Psoas muscle (tissue), 8 donors: ENCODE results near the gene THADA. TPM values are rescaled to one million over a fixed set of nuclear protein-coding genes. Genes with fewer than 3 reads are reported as not detected.

Source experiments
- ATAC-seq, 4 donors: fragments of 200-7000 bp; cut with Tn5 transposase; one replicate each; pipeline ENCODE4 v1.9.1; 2020; ENCODE audit warnings: moderate library complexity in 3 of 4, mild to moderate bottlenecking in 2 of 4
- DNase-seq, 2 donors: peaks; one replicate each; pipeline ENCODE4 v3.0.0-alpha.2; 2020
- H3K27ac ChIP-seq: fragments of 200-600 bp; one replicate; pipeline ENCODE4 v1.8.0; 2022
- H3K27me3 ChIP-seq, 3 donors: fragments of 200-600 bp in 1 of 3; one replicate each; pipeline versions ENCODE4 v1.6.1 to v1.8.0; 2013 to 2022; ENCODE audit warnings: low read length in 2 of 3, mild to moderate bottlenecking in 2 of 3, moderate library complexity in 1 of 3; ENCODE audit not compliant: insufficient read depth in 3 of 3
- H3K36me3 ChIP-seq, 2 donors: fragments of 200-600 bp in 1 of 2; one replicate each; pipeline versions ENCODE4 v1.6.1 to v1.8.0; 2013 to 2022; ENCODE audit warnings: low read depth in 1 of 2, mild to moderate bottlenecking in 1 of 2, moderate library complexity in 1 of 2; ENCODE audit not compliant: insufficient read depth in 1 of 2
- H3K4me1 ChIP-seq: fragments of 200-600 bp; one replicate; pipeline ENCODE4 v1.8.0; 2022
- H3K4me3 ChIP-seq: fragments of 200-600 bp; one replicate; pipeline ENCODE4 v1.8.0; 2022; ENCODE audit warnings: mild to moderate bottlenecking
- H3K9me3 ChIP-seq: fragments of 200-600 bp; one replicate; pipeline ENCODE4 v1.8.0; 2022
- WGBS, 3 donors: extraction: QIAGEN DNeasy Blood & Tissue Kit; methylation state at CpG; one replicate each; pipeline versions ENCODE4 v1.1.6 to v1.1.7; 2013; 5-methylcytosine and 5-hydroxymethylcytosine counted together
- intact Hi-C, 2 donors: fragments of 100-400 bp; cut with DNase I; formaldehyde crosslinking; loops; one replicate each; pipeline versions ENCODE4 v1.11.0 to v1.14.2; 2022
- polyA plus RNA-seq, 3 donors: library from polyadenylated mRNA; stranded (reverse); fragments of 200-250 nt; gene quantifications; one replicate each; pipeline ENCODE4 v1.2.3, GENCODE V29; 2013
- total RNA-seq, 4 donors: library from RNA; stranded (reverse); fragmentation: NEBNext Ultra II Directional in 2 of 4; extraction: Animal tissue kit (Norgen Biotek cat#: 25700) in 2 of 4; gene quantifications; one replicate each; pipeline versions ENCODE4 v1.2.1 to v1.2.4, GENCODE V29; 2021 to 2023
- TF ChIP-seq, protein P1 (sequence below): fragments of 200-600 bp; IDR thresholded peaks from one replicate; pipeline ENCODE4 v1.8.0; 2022; ENCODE audit warnings: antibody characterized with exemption
- donor health status: healthy with polysubstance abuse.
- donor health status: DM: no; HTN: no; CAD: no; lungs with moderate emphysema.
- donor health status: Bipolar disorder and iron deficiency.
- donor health status: healthy.
- donor health status: DM: yes; HTN: yes; CAD: no.
- donor health status: DM: no; HTN: no; CAD: no.
- donor health status: DM: no; HTN: no; CAD: no.
- donor health status: DM: yes; HTN: yes; CAD: no.

THADA gene
- total and polyA plus RNA-seq, 7 donors, result 8.1 to 17.4 (median 11.6) TPM

DNA sequence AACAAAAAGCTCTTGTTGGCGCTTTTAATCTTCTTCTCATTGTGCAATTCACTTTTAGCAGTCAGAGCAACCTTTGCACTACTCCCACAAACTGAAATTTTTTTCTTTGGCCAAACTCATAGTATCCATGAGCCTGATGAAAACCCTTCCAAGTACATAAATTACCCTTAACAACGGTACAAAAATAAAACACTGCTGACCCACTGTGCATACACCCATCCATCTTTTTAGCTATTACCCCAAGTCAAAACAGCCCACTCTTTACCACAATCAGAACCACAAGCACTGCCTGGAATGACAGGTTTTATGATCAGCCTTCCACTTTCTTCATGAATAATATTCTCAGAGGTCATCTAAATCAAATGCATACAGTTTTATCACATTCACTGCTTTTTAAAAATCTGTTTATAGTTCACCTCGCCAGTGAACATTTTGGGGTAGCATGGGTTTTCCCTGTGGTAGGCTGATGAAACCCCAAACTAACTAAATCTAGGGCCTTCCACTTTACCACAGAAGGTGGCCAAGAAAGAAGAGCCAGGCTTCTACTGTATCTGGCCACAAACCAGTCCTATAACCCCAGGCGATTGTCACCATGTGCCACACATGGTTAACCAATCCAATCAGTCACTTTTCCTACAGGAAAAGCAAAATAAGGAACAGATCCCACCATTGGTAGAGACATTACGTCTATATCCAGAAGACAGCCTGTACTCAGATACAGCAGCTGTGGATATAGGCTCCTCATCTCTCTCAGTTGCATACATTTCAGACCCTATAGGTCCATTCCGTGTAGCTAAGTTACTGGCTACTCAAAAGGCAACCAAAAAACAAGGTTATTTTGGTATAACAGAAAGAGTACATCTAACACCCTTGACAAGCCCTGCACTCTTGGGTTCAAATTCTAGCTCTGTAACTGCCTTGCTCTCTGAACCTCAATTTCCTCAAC, 171.3 kb downstream of the THADA start:
- no peak for ATAC-seq
- intact Hi-C loops, result no loop called here
- H3K27me3 ChIP-seq, result no peaks in the 10 kb centered on the region
- H3K9me3 ChIP-seq, result no peaks in the 10 kb centered on the region
- no peak for DNase-seq
- H3K36me3 ChIP-seq, result no peaks in the 10 kb centered on the region
- TF ChIP-seq, protein P1, sequence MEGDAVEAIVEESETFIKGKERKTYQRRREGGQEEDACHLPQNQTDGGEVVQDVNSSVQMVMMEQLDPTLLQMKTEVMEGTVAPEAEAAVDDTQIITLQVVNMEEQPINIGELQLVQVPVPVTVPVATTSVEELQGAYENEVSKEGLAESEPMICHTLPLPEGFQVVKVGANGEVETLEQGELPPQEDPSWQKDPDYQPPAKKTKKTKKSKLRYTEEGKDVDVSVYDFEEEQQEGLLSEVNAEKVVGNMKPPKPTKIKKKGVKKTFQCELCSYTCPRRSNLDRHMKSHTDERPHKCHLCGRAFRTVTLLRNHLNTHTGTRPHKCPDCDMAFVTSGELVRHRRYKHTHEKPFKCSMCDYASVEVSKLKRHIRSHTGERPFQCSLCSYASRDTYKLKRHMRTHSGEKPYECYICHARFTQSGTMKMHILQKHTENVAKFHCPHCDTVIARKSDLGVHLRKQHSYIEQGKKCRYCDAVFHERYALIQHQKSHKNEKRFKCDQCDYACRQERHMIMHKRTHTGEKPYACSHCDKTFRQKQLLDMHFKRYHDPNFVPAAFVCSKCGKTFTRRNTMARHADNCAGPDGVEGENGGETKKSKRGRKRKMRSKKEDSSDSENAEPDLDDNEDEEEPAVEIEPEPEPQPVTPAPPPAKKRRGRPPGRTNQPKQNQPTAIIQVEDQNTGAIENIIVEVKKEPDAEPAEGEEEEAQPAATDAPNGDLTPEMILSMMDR, result no peak
- no peak overlapping the region for H3K4me3 ChIP-seq
- peaks cover 15% of the 10 kb centered on the region for H3K4me1 ChIP-seq
- H3K27ac ChIP-seq, result no peak overlapping the region
- WGBS, 3 donors, result 82 to 89% (median 83%) methylated on average over 6 of the region's 6 CpGs

DNA sequence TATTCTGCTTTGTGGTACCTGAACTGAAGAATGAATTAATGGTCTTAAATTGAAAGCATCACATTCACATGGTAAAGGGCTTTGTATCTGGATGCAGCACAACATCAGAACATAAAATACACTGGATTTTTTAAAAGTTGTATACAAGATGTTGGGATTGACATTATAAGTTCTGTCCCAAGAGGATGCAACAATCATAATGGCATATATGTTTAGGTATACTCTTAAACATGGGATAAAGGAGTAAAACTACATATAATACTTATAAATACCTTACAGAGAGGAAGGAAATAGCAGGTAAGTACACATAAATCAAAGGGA, 171.9 kb downstream of the THADA start:
- Histone ChIP-seq H3K27ac (no peak overlapping the region), H3K36me3 (no peaks in the 10 kb centered on the region), H3K4me3 (no peak overlapping the region), H3K27me3 (no peaks in the 10 kb centered on the region), H3K4me1 (peaks cover 15% of the 10 kb centered on the region), H3K9me3 (no peaks in the 10 kb centered on the region)
- TF ChIP-seq, protein P1, result no peak
- DNase-seq (no peak), ATAC-seq (no peak)
- intact Hi-C loops, result no loop called here

DNA sequence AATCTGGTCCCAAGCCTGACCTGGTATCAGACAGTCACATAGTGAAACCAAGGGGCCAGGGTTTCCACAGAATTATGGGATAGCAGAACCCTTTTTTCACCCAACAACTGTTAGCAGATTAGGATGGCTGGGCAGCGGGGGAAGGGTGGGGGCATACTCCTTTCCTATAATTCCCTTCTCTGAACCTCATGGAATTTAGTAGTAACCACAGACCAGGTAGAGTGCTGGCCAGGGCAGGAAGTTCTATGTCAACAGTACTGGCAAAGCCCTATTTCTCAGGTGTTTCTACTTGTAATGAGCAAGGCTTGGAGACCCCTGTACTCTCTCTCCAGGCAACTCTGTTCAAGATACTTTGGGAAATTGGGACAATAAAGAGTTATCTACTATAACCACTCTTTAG, 174.6 kb downstream of the THADA start:
- DNase-seq, result no peak
- H3K27ac ChIP-seq, result no peak overlapping the region
- 96 to 100% (median 100%) methylated on average over 1 of the region's 1 CpG for WGBS, 3 donors
- TF ChIP-seq, protein P1, result no peak
- no peaks in the 10 kb centered on the region for H3K27me3 ChIP-seq
- H3K4me1 ChIP-seq, result peaks cover 7% of the 10 kb centered on the region
- intact Hi-C loops, result no loop called here
- H3K36me3 ChIP-seq, result no peaks in the 10 kb centered on the region
- no peak overlapping the region for H3K4me3 ChIP-seq
- H3K9me3 ChIP-seq, result no peaks in the 10 kb centered on the region
- ATAC-seq, result no peak

DNA sequence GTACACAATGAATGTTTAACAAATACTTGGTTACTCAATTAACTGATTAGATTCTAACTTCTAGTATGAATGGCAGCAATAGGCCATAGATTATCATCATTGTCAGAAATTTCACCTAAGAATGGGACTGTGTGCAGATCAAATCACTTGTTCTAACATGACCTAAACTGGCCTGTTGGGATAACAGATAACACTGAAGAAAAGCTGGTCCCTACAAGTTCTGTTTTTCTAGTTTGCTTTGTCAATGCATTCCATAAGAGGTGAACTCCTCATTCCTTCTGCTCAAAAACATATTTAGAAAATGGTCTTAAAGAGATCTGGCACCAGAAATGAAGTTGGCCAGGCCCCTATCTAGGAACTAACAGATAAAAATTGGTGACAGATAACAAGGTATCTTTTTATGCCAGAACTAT, 175.4 kb downstream of the THADA start:
- Histone ChIP-seq H3K9me3 (no peaks in the 10 kb centered on the region), H3K27ac (no peak overlapping the region), H3K4me1 (peaks cover 4% of the 10 kb centered on the region), H3K36me3 (no peaks in the 10 kb centered on the region), H3K4me3 (no peak overlapping the region), H3K27me3 (no peaks in the 10 kb centered on the region)
- intact Hi-C loops, result no loop called here
- ATAC-seq (no peak), DNase-seq (no peak)
- TF ChIP-seq, protein P1, result no peak

DNA sequence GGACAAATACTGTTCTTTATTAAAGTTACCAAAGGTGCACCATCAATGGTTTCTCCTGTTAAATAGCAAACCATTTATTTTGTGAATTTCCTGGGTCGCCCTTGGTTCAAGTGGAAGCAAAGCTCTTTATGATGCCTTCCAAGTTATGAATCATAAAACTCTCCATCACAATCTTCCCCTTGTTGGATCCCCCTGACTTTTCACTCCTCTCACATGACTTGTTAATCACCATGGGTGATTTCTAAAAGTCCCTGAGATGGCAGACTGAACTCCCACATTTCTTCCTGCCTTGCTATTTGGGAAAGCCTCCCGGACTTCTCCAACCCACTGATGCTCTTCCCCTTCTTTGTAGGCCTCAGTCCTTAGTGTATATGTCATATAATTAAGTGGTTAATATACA, 176.0 kb downstream of the THADA start:
- intact Hi-C loops, result loop anchor here in 1 of 2 donors (5.0 kb wide), 1 partner anchor 37 kb away; no protein-coding TSS in a partner anchor
- TF ChIP-seq, protein P1, result no peak
- WGBS, 3 donors, result 73 to 89% (median 85%) methylated on average over 2 of the region's 2 CpGs
- H3K4me3 ChIP-seq, result no peak overlapping the region
- no peak overlapping the region for H3K27ac ChIP-seq
- DNase-seq, result no peak
- H3K36me3 ChIP-seq, result no peaks in the 10 kb centered on the region
- peaks cover 8% of the 10 kb centered on the region for H3K4me1 ChIP-seq
- no peaks in the 10 kb centered on the region for H3K27me3 ChIP-seq
- no peak for ATAC-seq
- H3K9me3 ChIP-seq, result no peaks in the 10 kb centered on the region
